Heart right ventricle (tissue), 16 donors: ENCODE measurements around the gene CROCC2. TPM values are rescaled to one million over a fixed set of nuclear protein-coding genes. Genes with fewer than 3 reads are reported as not detected.

ENCODE experiments used
- ATAC-seq, 8 donors: fragments of 200-7000 bp; cut with Tn5 transposase; one replicate each; pipeline ENCODE4 v1.9.1; 2020; ENCODE audit warnings: mild to moderate bottlenecking in 8 of 8, moderate library complexity in 8 of 8, moderate number of reproducible peaks in 1 of 8
- DNase-seq, 2 donors: peaks; one replicate each; pipeline ENCODE4 v3.0.0-alpha.2; 2020
- H3K27ac ChIP-seq, 10 donors: fragments of 200-600 bp; sonication (generic) in 2 of 10; one replicate each; pipeline versions ENCODE4 v1.5.0 to v1.8.0; 2020 to 2022; ENCODE audit warnings: mild to moderate bottlenecking in 3 of 10
- H3K27me3 ChIP-seq, 7 donors: fragments of 200-600 bp; one replicate each; pipeline ENCODE4 v1.8.0; 2021 to 2022; ENCODE audit warnings: mild to moderate bottlenecking in 2 of 7
- H3K36me3 ChIP-seq, 9 donors: fragments of 200-600 bp; sonication (generic) in 1 of 9; one replicate each; pipeline versions ENCODE4 v1.5.0 to v1.8.0; 2020 to 2022; ENCODE audit warnings: mild to moderate bottlenecking in 2 of 9
- H3K4me1 ChIP-seq, 9 donors: fragments of 200-600 bp; sonication (generic) in 1 of 9; one replicate each; pipeline versions ENCODE4 v1.5.0 to v1.8.0; 2020 to 2022; ENCODE audit warnings: mild to moderate bottlenecking in 4 of 9
- H3K4me3 ChIP-seq, 10 donors: fragments of 200-600 bp; sonication (generic) in 2 of 10; one replicate each; pipeline versions ENCODE4 v1.5.0 to v1.8.0; 2020 to 2022; ENCODE audit warnings: mild to moderate bottlenecking in 7 of 10, moderate library complexity in 2 of 10
- H3K9me3 ChIP-seq, 11 donors: fragments of 200-600 bp in 10 of 11; sonication (generic) in 2 of 11; one replicate each; pipeline versions ENCODE4 v1.5.0 to v1.8.0; 2013 to 2022; ENCODE audit warnings: mild to moderate bottlenecking in 2 of 11, control low read depth in 1 of 11, moderate library complexity in 1 of 11
- WGBS, 2 donors: extraction: QIAGEN DNeasy Blood & Tissue Kit; methylation state at CpG; one replicate each; pipeline ENCODE4 v1.1.7; 2013; ENCODE audit warnings: inconsistent platforms in 1 of 2; 5-methylcytosine and 5-hydroxymethylcytosine counted together
- intact Hi-C, 10 donors: fragments of 100-400 bp; cut with DNase I; formaldehyde crosslinking; loops; one replicate each; pipeline versions ENCODE4 v1.11.1 to v1.14.2; 2022
- polyA plus RNA-seq, 2 donors: library from polyadenylated mRNA; stranded (reverse); fragments of 200-250 nt; gene quantifications; one replicate each; pipeline ENCODE4 v1.2.3, GENCODE V29; 2013
- total RNA-seq, 10 donors: library from RNA; stranded (reverse); fragmentation: NEBNext Ultra II Directional in 3 of 10; extraction: Animal tissue kit (Norgen Biotek cat#: 25700) in 3 of 10; gene quantifications; one replicate each; pipeline versions ENCODE4 v1.2.1 to v1.2.4, GENCODE V29; 2021 to 2023
- TF ChIP-seq, protein P1 (sequence below), 9 donors: fragments of 200-600 bp; sonication (generic) in 2 of 9; IDR thresholded peaks; one replicate each; pipeline versions ENCODE4 v1.5.0 to v1.8.0; 2021 to 2022; ENCODE audit warnings: antibody characterized with exemption in 9 of 9, mild to moderate bottlenecking in 5 of 9, moderate library complexity in 1 of 9
- donor health status: Arrhythmogenic right ventricular cardiomyopathy.
- donor health status: ischemic (EF 13 %, LVEDD 7.1; RV severe dilation, severe dysfunction).
- donor health status: healthy with polysubstance abuse.
- donor health status: DM: no; HTN: yes; CAD: no.
- donor health status: DM: no; HTN: no; CAD: no.
- donor health status: ischemic (EF 25% LVEDD 6.9; RV normal size, moderate dysfunction).
- donor health status: ischemic (EF 25% LVEDD 5.7; RV mildly dilated, moderate dysfunction).
- donor health status: healthy.
- donor health status: DM: yes; HTN: yes; CAD: no.
- donor health status: Ischemic cardiomyopathy.
- donor health status: ischemic (EF 35%, LVEDD 5.7; RV mildly dilated, moderate dysfunction).
- donor health status: nonischemic (EF 11% LVEDD 7.7; RV severe dilation, severe dysfunction).
- donor health status: DM: yes; HTN: yes; CAD: no.
- donor health status: PGD.
- donor health status: ischemic (EF 29% LVEDD 5.4; RV normal size, mild dysfunction).
- donor health status: nonischemic (EF 23%, LVEDD 6.1; RV moderate dilation, normal function).

Gene CROCC2
- total and polyA plus RNA-seq, 12 donors = 0.06 TPM; not detected in 11

DNA sequence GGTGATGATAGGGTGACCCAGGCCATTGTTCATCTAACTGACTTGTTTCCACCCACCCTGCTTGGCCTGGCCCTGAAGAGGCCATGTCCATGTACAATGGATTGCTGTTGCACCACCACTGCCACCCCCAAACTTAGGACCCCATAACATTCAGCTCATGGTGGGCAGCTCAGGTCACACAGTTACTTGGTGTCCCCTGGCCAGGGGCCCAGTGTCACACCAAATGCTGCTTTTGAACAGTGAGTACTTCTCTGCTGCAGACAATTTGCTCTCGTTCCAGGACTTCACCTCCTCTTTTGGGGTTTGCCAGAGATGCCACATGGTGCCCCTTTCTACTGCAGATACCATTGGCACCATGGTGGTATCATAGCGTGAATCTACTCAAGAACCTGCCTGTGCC lies 21.9 kb upstream of the CROCC2 start:
- intact Hi-C loops = no loop called here
- Histone ChIP-seq H3K27me3 (no peaks in the 10 kb centered on the region), H3K4me3 (no peak overlapping the region), H3K4me1 (no peaks in the 10 kb centered on the region), H3K9me3 (no peaks in the 10 kb centered on the region), H3K27ac (no peak overlapping the region), H3K36me3 (no peaks in the 10 kb centered on the region)
- no peak for DNase-seq
- 84 to 88% methylated on average over 2 of the region's 2 CpGs for WGBS, 2 donors
- TF ChIP-seq, protein P1, sequence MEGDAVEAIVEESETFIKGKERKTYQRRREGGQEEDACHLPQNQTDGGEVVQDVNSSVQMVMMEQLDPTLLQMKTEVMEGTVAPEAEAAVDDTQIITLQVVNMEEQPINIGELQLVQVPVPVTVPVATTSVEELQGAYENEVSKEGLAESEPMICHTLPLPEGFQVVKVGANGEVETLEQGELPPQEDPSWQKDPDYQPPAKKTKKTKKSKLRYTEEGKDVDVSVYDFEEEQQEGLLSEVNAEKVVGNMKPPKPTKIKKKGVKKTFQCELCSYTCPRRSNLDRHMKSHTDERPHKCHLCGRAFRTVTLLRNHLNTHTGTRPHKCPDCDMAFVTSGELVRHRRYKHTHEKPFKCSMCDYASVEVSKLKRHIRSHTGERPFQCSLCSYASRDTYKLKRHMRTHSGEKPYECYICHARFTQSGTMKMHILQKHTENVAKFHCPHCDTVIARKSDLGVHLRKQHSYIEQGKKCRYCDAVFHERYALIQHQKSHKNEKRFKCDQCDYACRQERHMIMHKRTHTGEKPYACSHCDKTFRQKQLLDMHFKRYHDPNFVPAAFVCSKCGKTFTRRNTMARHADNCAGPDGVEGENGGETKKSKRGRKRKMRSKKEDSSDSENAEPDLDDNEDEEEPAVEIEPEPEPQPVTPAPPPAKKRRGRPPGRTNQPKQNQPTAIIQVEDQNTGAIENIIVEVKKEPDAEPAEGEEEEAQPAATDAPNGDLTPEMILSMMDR (IDR thresholded peaks at IDR 0.05) = no peak
- no peak for ATAC-seq

DNA sequence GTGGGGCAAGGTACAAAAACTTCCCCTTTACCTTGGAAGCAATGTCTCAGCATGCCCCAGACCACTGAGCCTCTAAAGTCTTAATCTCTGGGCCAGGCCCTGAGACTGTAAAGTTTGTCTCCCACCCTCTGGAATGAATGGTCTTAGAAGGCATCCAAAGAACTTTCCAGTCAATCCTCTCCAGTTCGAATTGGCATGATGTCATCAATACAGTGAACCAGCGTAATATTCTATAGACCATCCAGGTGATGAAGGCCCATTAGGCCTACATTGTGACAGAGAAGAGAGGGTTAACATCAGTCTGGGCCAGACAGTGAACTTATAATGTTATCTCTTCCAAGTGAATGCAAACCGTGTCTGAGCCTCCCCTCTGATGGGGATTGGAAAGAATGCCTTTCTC lies 21.4 kb upstream of the CROCC2 start:
- intact Hi-C loops = no loop called here
- DNase-seq (no peak), ATAC-seq (no peak)
- Histone ChIP-seq H3K4me1 (no peaks in the 10 kb centered on the region), H3K27me3 (no peaks in the 10 kb centered on the region), H3K27ac (no peak overlapping the region), H3K36me3 (no peaks in the 10 kb centered on the region), H3K4me3 (no peak overlapping the region), H3K9me3 (no peaks in the 10 kb centered on the region)
- 67 to 79% methylated on average over 3 of the region's 3 CpGs for WGBS, 2 donors
- TF ChIP-seq, protein P1 (IDR thresholded peaks at IDR 0.05) = no peak

DNA sequence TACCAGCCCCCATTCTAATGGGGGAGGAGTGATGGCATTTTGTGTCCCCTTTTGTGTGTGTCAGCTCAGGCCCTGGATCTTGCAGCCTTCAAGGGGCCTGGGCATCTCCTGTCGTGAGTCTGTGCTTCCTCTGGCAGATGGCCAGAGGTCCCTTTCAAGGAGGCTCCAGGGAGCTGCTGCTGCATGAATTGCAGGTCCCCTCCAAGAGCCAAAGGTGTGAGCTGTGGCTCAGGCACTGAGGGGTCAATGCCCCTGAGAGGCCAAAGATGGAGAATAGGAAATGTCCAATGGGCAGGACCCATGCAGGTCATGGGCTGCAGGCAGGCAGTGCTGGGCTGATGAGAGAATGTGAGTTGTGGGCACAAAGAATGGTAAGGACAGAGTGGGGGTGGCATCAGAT lies 20.6 kb upstream of the CROCC2 start:
- intact Hi-C loops = no loop called here
- Histone ChIP-seq H3K27ac (no peak overlapping the region), H3K4me3 (no peak overlapping the region), H3K36me3 (no peaks in the 10 kb centered on the region), H3K27me3 (no peaks in the 10 kb centered on the region), H3K9me3 (no peaks in the 10 kb centered on the region), H3K4me1 (no peaks in the 10 kb centered on the region)
- TF ChIP-seq, protein P1 (IDR thresholded peaks at IDR 0.05) = no peak
- DNase-seq = no peak
- WGBS, 2 donors = 62 to 72% methylated on average over 1 of the region's 1 CpG
- ATAC-seq = no peak

GRCh38 chr2:240886023-240886565 lies 20.0 kb upstream of the CROCC2 start:
- no peaks in the 10 kb centered on the region for H3K36me3 ChIP-seq
- no peak for DNase-seq
- H3K4me3 ChIP-seq = no peak overlapping the region
- no peaks in the 10 kb centered on the region for H3K27me3 ChIP-seq
- WGBS, 2 donors = 73 to 78% methylated on average over 5 of the region's 5 CpGs
- no peaks in the 10 kb centered on the region for H3K9me3 ChIP-seq
- H3K4me1 ChIP-seq = no peaks in the 10 kb centered on the region
- H3K27ac ChIP-seq = no peak overlapping the region
- ATAC-seq = no peak
- intact Hi-C loops = no loop called here
- TF ChIP-seq, protein P1 (IDR thresholded peaks at IDR 0.05) = no peak
